Psoas muscle (tissue), 8 donors: ENCODE measurements around the gene HEG1. TPM values are rescaled to one million over a fixed set of nuclear protein-coding genes. Genes with fewer than 3 reads are reported as not detected.
"Not testable (repeated sequence)": the region's sequence is repeated elsewhere in the genome, so short reads cannot be mapped to it uniquely, and the experiment has no call there.

ENCODE experiments used
- ATAC-seq, 4 donors: fragments of 200-7000 bp; cut with Tn5 transposase; one replicate each; pipeline ENCODE4 v1.9.1; 2020; ENCODE audit warnings: moderate library complexity in 3 of 4, mild to moderate bottlenecking in 2 of 4
- DNase-seq, 2 donors: peaks; one replicate each; pipeline ENCODE4 v3.0.0-alpha.2; 2020
- H3K27ac ChIP-seq: fragments of 200-600 bp; one replicate; pipeline ENCODE4 v1.8.0; 2022
- H3K27me3 ChIP-seq, 3 donors: fragments of 200-600 bp in 1 of 3; one replicate each; pipeline versions ENCODE4 v1.6.1 to v1.8.0; 2013 to 2022; ENCODE audit warnings: low read length in 2 of 3, mild to moderate bottlenecking in 2 of 3, moderate library complexity in 1 of 3; ENCODE audit not compliant: insufficient read depth in 3 of 3
- H3K36me3 ChIP-seq, 2 donors: fragments of 200-600 bp in 1 of 2; one replicate each; pipeline versions ENCODE4 v1.6.1 to v1.8.0; 2013 to 2022; ENCODE audit warnings: low read depth in 1 of 2, mild to moderate bottlenecking in 1 of 2, moderate library complexity in 1 of 2; ENCODE audit not compliant: insufficient read depth in 1 of 2
- H3K4me1 ChIP-seq: fragments of 200-600 bp; one replicate; pipeline ENCODE4 v1.8.0; 2022
- H3K4me3 ChIP-seq: fragments of 200-600 bp; one replicate; pipeline ENCODE4 v1.8.0; 2022; ENCODE audit warnings: mild to moderate bottlenecking
- H3K9me3 ChIP-seq: fragments of 200-600 bp; one replicate; pipeline ENCODE4 v1.8.0; 2022
- CTCF ChIP-seq: fragments of 200-600 bp; IDR thresholded peaks from one replicate; pipeline ENCODE4 v1.8.0; 2022; ENCODE audit warnings: antibody characterized with exemption
- WGBS, 3 donors: extraction: QIAGEN DNeasy Blood & Tissue Kit; methylation state at CpG; one replicate each; pipeline versions ENCODE4 v1.1.6 to v1.1.7; 2013; 5-methylcytosine and 5-hydroxymethylcytosine counted together
- intact Hi-C, 2 donors: fragments of 100-400 bp; cut with DNase I; formaldehyde crosslinking; loops; one replicate each; pipeline versions ENCODE4 v1.11.0 to v1.14.2; 2022
- polyA plus RNA-seq, 3 donors: library from polyadenylated mRNA; stranded (reverse); fragments of 200-250 nt; gene quantifications; one replicate each; pipeline ENCODE4 v1.2.3, GENCODE V29; 2013
- total RNA-seq, 4 donors: library from RNA; stranded (reverse); fragmentation: NEBNext Ultra II Directional in 2 of 4; extraction: Animal tissue kit (Norgen Biotek cat#: 25700) in 2 of 4; gene quantifications; one replicate each; pipeline versions ENCODE4 v1.2.1 to v1.2.4, GENCODE V29; 2021 to 2023
- donor health status: healthy with polysubstance abuse.
- donor health status: DM: no; HTN: no; CAD: no; lungs with moderate emphysema.
- donor health status: Bipolar disorder and iron deficiency.
- donor health status: healthy.
- donor health status: DM: yes; HTN: yes; CAD: no.
- donor health status: DM: no; HTN: no; CAD: no.
- donor health status: DM: no; HTN: no; CAD: no.
- donor health status: DM: yes; HTN: yes; CAD: no.

Gene HEG1
- total and polyA plus RNA-seq, 7 donors = 3.2 to 38.7 (median 11.7) TPM

DNA sequence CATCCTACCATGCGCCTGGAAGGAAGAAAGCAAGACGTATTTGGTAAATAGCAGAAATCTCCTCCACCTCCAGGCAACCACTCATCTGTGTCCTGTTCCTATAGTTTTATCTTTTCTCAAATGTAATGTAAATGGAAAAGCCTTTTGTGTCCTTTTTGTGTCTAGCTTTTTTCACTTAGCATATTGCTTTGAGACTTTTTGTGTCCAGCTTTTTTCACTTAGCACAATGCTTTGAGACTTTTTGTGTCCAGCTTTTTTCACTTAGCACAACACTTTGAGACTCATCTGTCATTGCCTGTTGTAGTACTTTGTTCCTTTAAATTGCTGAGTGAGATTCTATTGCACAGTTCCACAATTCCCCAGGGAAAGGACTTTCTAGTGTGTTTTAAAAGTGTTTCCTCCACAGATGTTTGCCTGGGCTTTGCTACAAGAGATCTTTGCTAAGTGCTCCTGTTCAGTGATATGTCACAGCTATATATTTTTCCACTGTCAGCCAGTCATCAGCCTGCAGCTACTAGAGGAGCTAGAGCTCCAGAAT is 93.3 kb downstream of the HEG1 start:
- no peak for TF ChIP-seq CTCF
- Histone ChIP-seq H3K36me3 (no peaks in the 10 kb centered on the region), H3K4me3 (no peak overlapping the region), H3K27me3 (no peaks in the 10 kb centered on the region), H3K4me1 (peaks cover 3% of the 10 kb centered on the region), H3K27ac (no peak overlapping the region), H3K9me3 (no peaks in the 10 kb centered on the region)
- intact Hi-C loops = no loop called here
- DNase-seq = no peak
- WGBS, 3 donors = 93 to 97% (median 96%) methylated on average over 2 of the region's 2 CpGs
- ATAC-seq = no peak

- intact Hi-C loops = no loop called here
- peaks cover 2% of the 10 kb centered on the region for H3K9me3 ChIP-seq
- H3K36me3 ChIP-seq = no peaks in the 10 kb centered on the region
- no peak for ATAC-seq
- no peaks in the 10 kb centered on the region for H3K27me3 ChIP-seq
- WGBS, 3 donors = 67 to 75% (median 71%) methylated on average over 5 of the region's 5 CpGs
- H3K4me1 ChIP-seq = peaks cover 3% of the 10 kb centered on the region
- no peak overlapping the region for H3K27ac ChIP-seq
- DNase-seq = no peak
- H3K4me3 ChIP-seq = no peak overlapping the region
- TF ChIP-seq CTCF = no peak
Measured at GRCh38 chr3:124960698-124961097, 95.1 kb downstream of the HEG1 start.

DNA sequence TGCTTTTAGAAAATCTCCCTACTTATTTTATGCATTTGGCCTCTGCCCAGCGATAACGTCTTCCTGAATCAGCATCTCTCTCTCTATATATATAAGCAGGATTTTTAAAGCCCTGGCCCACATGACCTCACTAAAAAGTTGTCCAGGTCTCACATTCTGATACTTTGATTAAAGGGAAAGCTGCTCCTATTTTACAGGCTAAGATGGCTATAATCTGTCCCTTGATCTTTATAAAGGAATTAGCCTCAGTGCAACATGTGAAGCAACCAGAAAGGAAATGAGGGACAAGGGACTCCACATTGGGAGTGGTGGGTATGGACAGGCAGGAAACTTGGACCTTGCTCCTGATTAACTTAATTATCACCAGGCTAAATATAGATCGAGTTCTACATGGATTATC is 95.7 kb downstream of the HEG1 start:
- peaks cover 3% of the 10 kb centered on the region for H3K4me1 ChIP-seq
- WGBS, 3 donors = 51 to 55% (median 52%) methylated on average over 3 of the region's 3 CpGs
- no peak overlapping the region for H3K4me3 ChIP-seq
- no peak for TF ChIP-seq CTCF
- H3K27me3 ChIP-seq = no peaks in the 10 kb centered on the region
- ATAC-seq (no peak), DNase-seq (no peak)
- no peak overlapping the region for H3K27ac ChIP-seq
- H3K9me3 ChIP-seq = peaks cover 6% of the 10 kb centered on the region
- intact Hi-C loops = no loop called here
- H3K36me3 ChIP-seq = no peaks in the 10 kb centered on the region

DNA sequence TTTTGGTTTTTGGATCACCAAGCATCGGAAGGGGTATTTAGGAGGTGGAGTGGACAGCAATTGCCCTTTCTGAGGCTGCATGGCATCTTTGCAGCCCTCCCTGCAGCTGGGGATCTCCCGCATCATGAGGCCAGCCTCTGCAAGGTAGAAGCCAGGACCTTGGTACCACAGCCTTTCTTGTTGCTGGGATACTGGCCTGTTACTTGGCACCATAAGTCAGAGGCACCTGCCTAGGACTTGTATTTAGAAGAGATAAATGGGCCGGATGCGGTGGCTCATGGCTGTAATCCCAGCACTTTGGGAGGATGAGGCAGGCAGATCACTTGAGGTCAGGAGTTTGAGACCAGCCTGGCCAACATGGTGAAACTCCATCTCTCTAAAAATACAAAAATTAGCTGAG is 97.8 kb downstream of the HEG1 start:
- H3K4me3 ChIP-seq, H3K36me3 ChIP-seq, intact Hi-C loops, H3K27me3 ChIP-seq, H3K4me1 ChIP-seq, H3K27ac ChIP-seq, H3K9me3 ChIP-seq, DNase-seq, ATAC-seq: not testable (repeated sequence)
- 69 to 85% (median 79%) methylated on average over 4 of the region's 4 CpGs for WGBS, 3 donors

DNA sequence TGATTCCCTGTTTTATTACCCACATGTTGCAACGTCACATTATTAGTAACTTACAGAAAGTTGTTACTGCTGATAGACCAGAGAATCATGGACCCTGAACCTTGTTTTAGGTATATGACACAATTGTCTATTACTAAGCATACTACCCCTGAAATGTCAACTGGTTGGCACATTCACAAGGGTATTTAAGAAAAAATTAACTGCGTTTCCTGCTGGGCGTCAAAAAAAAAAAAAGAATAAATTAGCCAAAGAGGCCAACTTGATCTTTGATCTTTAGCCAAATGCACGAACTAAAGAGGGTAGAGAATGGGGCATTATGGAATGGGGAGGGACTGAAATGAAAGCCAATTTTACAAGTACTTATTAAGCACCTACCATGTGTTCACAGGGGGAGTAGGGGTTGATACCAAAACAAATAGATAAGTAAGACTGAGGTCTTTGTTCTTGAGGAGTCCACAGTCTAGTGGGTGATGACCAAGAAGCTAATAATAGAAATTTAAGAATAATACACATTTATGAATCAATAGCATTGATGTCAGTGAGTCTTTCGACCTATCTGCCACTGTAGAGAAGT is 103.4 kb downstream of the HEG1 start:
- no peak overlapping the region for H3K27ac ChIP-seq
- H3K9me3 ChIP-seq = peaks cover 6% of the 10 kb centered on the region
- intact Hi-C loops = no loop called here
- no peaks in the 10 kb centered on the region for H3K27me3 ChIP-seq
- WGBS, 3 donors = 65 to 71% (median 66%) methylated on average over 5 of the region's 5 CpGs
- no peaks in the 10 kb centered on the region for H3K36me3 ChIP-seq
- ATAC-seq (no peak), DNase-seq (no peak)
- TF ChIP-seq CTCF = no peak
- H3K4me1 ChIP-seq = no peaks in the 10 kb centered on the region
- no peak overlapping the region for H3K4me3 ChIP-seq
